ENCODE results near the gene L3MBTL4.

The L3MBTL4 gene

DNA sequence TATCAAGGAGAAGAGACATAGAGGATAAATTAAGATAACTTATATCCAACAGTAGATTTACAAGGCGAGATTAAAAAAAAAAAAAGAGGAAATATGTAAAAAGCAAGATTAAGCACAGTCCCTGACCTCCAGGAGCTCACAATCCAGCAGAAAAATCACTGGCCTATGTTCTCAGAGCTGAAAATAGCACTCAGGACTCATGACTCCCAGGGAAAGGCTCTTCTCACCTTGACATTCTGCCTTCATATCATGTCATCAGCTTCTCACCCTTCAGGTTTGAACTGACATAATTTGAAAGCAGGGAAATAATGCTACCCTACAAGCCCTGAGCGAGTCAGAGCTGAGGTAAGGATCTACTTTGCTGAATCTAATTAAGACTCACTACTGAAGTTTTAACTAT is 82.8 kb downstream of the L3MBTL4 start:
- TF ChIP-seq, protein P1, sequence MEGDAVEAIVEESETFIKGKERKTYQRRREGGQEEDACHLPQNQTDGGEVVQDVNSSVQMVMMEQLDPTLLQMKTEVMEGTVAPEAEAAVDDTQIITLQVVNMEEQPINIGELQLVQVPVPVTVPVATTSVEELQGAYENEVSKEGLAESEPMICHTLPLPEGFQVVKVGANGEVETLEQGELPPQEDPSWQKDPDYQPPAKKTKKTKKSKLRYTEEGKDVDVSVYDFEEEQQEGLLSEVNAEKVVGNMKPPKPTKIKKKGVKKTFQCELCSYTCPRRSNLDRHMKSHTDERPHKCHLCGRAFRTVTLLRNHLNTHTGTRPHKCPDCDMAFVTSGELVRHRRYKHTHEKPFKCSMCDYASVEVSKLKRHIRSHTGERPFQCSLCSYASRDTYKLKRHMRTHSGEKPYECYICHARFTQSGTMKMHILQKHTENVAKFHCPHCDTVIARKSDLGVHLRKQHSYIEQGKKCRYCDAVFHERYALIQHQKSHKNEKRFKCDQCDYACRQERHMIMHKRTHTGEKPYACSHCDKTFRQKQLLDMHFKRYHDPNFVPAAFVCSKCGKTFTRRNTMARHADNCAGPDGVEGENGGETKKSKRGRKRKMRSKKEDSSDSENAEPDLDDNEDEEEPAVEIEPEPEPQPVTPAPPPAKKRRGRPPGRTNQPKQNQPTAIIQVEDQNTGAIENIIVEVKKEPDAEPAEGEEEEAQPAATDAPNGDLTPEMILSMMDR (IDR thresholded peaks at IDR 0.05; ENCODE audit: low read depth, low read length, missing control alignments) = no peak

DNA sequence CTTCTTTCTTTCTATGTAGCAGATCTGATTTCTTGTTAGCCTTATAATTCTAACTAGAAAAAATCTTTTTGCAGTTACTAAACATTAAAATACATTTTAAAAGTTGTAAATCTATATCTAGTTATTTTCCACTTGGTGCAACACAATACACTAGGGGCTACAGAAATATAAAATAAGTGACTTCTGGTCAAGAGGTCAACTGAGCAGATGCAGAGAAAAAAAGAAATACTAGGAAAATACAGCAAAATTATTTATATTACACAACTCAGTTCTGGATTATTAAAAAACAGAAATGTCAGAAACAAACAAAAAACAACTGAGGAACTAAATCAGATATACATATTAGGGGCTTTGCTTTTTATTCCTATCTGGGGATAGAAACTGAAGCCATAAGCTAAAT is 83.9 kb downstream of the L3MBTL4 start:
- no peak overlapping the region for H3K4me3 ChIP-seq (ENCODE audit: low read depth, low read length)
- TF ChIP-seq, protein P1 (IDR thresholded peaks at IDR 0.05; ENCODE audit: low read depth, low read length, missing control alignments) = no peak
- DNase-seq (ENCODE audit: low read depth) = no peak

More for the DNA sequence above, 82.8 kb downstream of the L3MBTL4 start:
- no peak for DNase-seq (ENCODE audit: low read depth)
- no peak overlapping the region for H3K4me3 ChIP-seq (ENCODE audit: low read depth, low read length)

DNA sequence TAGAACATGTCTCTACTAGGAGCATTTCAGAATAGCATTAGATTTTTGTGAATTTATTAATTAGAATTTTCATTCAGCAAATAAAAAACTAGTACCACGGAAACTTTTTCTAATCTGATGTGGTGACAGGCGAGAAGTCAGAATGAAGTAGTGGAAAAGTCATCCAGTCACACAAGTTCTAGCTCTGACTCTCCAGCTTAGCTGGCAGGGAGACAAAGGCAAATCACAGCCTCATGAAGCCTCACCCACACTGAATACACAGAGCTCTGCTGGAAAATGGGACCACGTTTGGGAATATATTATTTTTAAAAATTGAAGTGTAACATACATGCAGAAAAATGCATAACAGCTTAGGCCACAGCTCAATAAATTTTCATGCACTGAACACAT is 86.1 kb downstream of the L3MBTL4 start:
- DNase-seq (ENCODE audit: low read depth) = no peak
- TF ChIP-seq, protein P1 (IDR thresholded peaks at IDR 0.05; ENCODE audit: low read depth, low read length, missing control alignments) = no peak
- H3K4me3 ChIP-seq (ENCODE audit: low read depth, low read length) = no peak overlapping the region

DNA sequence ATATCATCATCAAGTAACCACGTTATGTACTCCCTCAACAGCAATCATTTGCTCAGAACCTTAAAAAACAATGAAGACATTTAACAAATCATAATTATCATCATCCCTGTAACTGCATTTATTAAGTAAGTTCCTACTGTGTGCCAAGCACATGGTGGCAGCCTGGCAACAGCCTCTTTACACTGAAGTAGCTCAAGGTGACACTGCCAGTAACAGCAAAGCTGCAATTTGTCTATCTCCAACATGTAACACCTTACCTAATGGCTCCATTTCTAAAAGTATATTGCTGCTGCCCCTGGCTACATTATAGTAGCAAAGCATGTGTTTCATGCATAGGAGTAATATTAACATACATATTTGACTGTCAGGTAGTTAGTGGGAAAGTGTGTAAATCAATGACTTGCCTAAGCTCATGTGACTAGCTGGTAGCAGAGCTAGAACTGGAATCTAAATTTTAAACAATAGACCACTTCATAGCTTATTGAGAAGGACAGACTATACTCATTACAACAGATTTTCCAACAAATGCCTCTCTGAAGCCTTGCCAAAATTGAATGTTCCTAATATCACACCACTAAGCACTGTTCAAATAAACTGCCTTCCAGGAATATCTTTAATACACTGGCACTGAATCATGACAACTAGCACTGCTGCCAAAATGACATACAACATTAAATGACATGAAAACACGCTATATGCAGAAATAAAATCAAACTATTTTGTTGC is 86.7 kb downstream of the L3MBTL4 start:
- no peak overlapping the region for H3K4me3 ChIP-seq (ENCODE audit: low read depth, low read length)
- DNase-seq (ENCODE audit: low read depth) = no peak
- TF ChIP-seq, protein P1 (IDR thresholded peaks at IDR 0.05; ENCODE audit: low read depth, low read length, missing control alignments) = no peak

DNA sequence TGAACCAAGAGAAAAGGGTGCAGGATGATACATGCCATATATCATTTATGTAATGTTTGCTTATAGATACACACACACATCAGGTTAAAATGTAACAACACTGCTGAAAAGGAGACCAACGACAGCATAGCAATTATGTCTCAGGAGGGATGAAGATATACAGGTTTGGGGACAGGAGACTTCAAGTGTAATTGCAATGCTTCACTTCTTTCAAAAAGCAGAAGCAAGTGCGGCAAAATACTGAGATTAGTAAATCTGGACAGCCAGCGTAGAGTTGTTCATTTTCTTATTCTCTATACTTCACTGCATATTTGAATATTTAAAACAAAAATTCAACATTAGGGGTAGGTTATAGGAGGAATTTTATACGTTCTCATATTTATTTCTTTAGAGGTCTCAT is 87.2 kb downstream of the L3MBTL4 start:
- TF ChIP-seq, protein P1 (IDR thresholded peaks at IDR 0.05; ENCODE audit: low read depth, low read length, missing control alignments) = no peak
- no peak for DNase-seq (ENCODE audit: low read depth)
- H3K4me3 ChIP-seq (ENCODE audit: low read depth, low read length) = no peak overlapping the region

DNA sequence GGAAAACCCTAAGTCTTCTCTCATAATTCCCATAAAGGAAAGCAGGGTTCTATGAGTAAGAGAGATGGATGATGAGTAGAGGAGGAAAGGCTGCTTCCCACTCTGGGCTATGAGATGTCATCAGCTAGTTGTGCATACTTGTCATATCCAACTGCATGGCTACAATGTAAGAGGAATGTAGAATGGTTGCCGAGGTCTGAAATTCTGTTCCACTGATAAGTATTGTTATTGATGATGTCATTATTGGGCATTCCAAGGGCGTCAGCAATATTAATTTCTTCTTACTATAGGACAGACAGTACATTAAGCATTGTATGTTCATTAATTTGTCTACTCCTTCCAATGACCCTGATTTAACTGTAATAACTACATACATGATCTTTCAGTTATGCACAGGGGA is 88.1 kb downstream of the L3MBTL4 start:
- DNase-seq (ENCODE audit: low read depth) = no peak
- TF ChIP-seq, protein P1 (IDR thresholded peaks at IDR 0.05; ENCODE audit: low read depth, low read length, missing control alignments) = no peak
- no peak overlapping the region for H3K4me3 ChIP-seq (ENCODE audit: low read depth, low read length)

DNA sequence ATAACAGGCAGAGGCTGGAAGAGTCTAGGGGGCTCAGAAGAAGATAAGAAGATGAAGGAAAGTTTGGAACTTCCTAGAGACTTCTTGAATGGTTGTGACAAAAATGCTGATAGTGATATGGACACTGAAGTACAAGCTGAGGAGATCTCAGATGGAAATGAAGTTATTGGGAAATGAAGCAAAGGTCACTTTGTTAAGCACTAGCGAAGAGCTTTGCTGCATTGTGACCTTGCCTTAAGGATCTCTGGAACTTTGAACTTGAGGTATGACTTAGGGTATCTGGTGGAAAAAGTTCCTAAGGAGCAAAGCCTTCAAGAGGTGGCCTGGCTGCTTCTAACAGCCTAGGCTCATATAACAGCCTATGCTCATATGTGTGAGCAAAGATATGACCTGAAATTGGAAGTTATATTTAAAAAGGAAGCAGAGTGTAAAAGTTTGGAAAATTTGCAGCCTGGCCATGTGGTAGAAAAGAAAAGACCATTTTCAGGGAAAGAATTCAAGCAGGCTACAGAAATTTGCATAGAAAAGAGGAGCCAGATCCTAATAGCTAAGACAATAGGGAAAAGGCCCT is 91.3 kb downstream of the L3MBTL4 start:
- TF ChIP-seq, protein P1 (IDR thresholded peaks at IDR 0.05; ENCODE audit: low read depth, low read length, missing control alignments) = no peak
- H3K4me3 ChIP-seq (ENCODE audit: low read depth, low read length) = no peak overlapping the region
- no peak for DNase-seq (ENCODE audit: low read depth)

Measured in GM12864 (cell line).